GOT3 (cell line): ENCODE data around the gene MYLK.

Experiments
- DNase-seq: peaks from one replicate; lab custom pipeline; 2025; ENCODE audit warnings: mixed read lengths; lab: John Stamatoyannopoulos, UW

MYLK gene

GRCh38 chr3:123678108-123678511 is 206.0 kb downstream of the MYLK start:
- no peak for DNase-seq

- DNase-seq, result no peak
Observed at GRCh38 chr3:123672429-123673146, 211.5 kb downstream of the MYLK start.

GRCh38 chr3:123670743-123671142 is 213.4 kb downstream of the MYLK start:
- DNase-seq, result no peak

- DNase-seq, result no peak
Observed at GRCh38 chr3:123668906-123669305, 215.2 kb downstream of the MYLK start.

- DNase-seq, result no peak
Observed at GRCh38 chr3:123667784-123668183, 216.3 kb downstream of the MYLK start.

GRCh38 chr3:123664753-123665152 is 219.4 kb downstream of the MYLK start:
- no peak for DNase-seq

- no peak for DNase-seq
Observed at GRCh38 chr3:123663977-123664376, 220.2 kb downstream of the MYLK start.

- no peak for DNase-seq
Observed at GRCh38 chr3:123661973-123662372, 222.2 kb downstream of the MYLK start.

GRCh38 chr3:123660900-123661299 is 223.2 kb downstream of the MYLK start:
- DNase-seq, result peak; percentile 73

GRCh38 chr3:123660141-123660675 is 223.9 kb downstream of the MYLK start:
- DNase-seq, result no peak

- no peak for DNase-seq
Observed at GRCh38 chr3:123658852-123659206, 225.3 kb downstream of the MYLK start.

GRCh38 chr3:123658118-123658851 is 225.8 kb downstream of the MYLK start:
- no peak for DNase-seq

- no peak for DNase-seq
Observed at GRCh38 chr3:123657568-123657967, 226.6 kb downstream of the MYLK start.

GRCh38 chr3:123657111-123657510 is 227.0 kb downstream of the MYLK start:
- no peak for DNase-seq

GRCh38 chr3:123656691-123657090 is 227.4 kb downstream of the MYLK start:
- no peak for DNase-seq

- no peak for DNase-seq
Observed at GRCh38 chr3:123656274-123656673, 227.9 kb downstream of the MYLK start.

GRCh38 chr3:123655400-123655799 is 228.7 kb downstream of the MYLK start:
- no peak for DNase-seq

GRCh38 chr3:123653221-123653682 is 230.9 kb downstream of the MYLK start:
- DNase-seq, result peak; percentile 44

- DNase-seq, result peak; percentile 30
Observed at GRCh38 chr3:123652342-123652984, 231.7 kb downstream of the MYLK start.

GRCh38 chr3:123651449-123652341 is 232.4 kb downstream of the MYLK start:
- DNase-seq, result no peak

GRCh38 chr3:123650101-123650500 is 234.0 kb downstream of the MYLK start:
- DNase-seq, result no peak
